ENCODE data around the gene CHPF.

DNA sequence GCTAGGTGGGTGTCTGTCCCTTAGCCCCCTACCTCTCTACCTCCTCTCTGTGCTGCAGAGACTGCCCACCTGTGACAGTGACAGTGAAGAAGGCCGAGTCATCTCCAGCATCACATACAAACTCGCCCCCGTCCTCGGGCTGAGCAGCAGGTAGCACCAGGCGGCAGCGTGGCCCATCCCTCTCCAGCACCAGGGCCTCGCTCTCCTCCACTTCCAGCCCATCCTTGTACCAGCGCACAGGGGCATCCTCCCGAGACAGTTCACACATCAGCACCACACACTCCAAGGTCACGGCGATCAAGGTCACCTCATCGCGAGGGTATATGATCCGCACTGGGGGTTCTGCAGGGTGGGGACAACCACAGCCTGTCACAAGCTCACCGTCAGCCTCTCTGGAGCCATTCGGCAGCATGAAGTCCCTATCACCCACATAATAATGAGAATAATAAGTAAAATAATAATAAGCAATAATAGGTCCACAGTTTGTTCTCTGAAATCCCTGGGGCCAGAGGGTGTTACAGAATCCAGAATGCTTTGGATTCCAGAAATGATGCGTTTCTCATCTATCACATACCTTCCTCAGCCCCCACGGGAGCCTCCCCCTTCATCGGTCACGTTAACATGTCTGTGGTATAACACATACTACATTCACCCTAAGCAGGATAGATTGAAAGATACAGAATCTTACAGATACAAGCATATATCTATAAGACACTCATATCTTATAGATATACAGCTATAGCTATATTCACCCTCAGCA lies 15.7 kb upstream of the CHPF start:
- TF ChIP-seq GATA2 (IDR thresholded peaks at IDR 0.05; ENCODE audit: low read depth, low read length) = no peak
- TF ChIP-seq GATA3 (IDR thresholded peaks at IDR 0.05; ENCODE audit: low read depth, low read length) = no peak

Measured in SH-SY5Y (cell line).